HG02970 (cell line): ENCODE measurements around the gene EHHADH.

Source experiments
- ATAC-seq: cut with Tn5 transposase; IDR thresholded peaks from one replicate; pipeline ENCODE4 v1.9.1; 2021; ENCODE audit warnings: mild to moderate bottlenecking, moderate library complexity, moderate number of reproducible peaks; ENCODE audit not compliant: unreplicated experiment, low FRiP score

The EHHADH gene

DNA sequence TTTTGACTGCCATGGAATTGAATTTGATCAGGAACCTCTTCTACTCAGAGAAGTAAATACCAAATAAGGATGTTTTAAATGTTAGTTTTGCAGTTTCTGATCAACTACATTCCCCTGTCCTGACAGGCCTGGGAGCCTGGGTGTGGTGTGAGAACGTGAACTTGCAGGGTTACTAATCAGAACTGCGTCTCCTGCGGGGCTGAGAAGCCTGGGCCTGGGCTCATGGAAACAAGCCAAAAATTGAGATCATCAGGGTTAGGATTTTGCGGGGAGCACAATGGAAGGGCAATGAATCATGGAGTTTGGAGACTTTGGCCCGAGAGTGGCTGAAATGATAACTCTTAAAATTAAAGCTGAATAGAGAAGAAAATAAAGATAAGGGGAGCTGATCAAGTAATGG, 53.2 kb downstream of the EHHADH start:
- ATAC-seq = no peak

DNA sequence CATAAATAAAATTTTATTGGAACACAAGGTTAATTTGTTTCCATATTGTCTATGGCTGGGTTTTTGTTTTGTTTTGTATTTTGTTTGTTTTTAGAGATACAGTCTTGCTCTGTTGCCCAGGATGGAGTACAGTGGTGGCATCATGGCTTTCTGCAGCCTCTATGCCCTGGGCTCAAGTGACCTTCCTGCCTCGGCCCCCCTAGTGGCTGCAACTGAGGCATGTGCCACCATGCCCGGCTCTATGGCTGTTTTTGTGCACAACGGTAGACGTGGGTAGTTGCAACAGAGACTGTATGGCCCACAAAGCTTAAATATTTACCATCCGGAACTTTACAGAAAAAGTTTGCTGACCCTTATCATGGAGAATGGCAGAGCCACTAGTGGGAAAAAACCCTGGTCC, 54.2 kb downstream of the EHHADH start:
- ATAC-seq = no peak

- no peak for ATAC-seq
Observed at GRCh38 chr3:185199206-185199605, 54.6 kb downstream of the EHHADH start.

GRCh38 chr3:185197068-185197467, 56.8 kb downstream of the EHHADH start:
- ATAC-seq = no peak

- no peak for ATAC-seq
Observed at GRCh38 chr3:185195652-185196051, 58.2 kb downstream of the EHHADH start.

GRCh38 chr3:185188816-185189215, 65.0 kb downstream of the EHHADH start:
- no peak for ATAC-seq

- no peak for ATAC-seq
Observed at GRCh38 chr3:185187391-185187790, 66.5 kb downstream of the EHHADH start.

- no peak for ATAC-seq
Observed at GRCh38 chr3:185176750-185177359, 77.0 kb downstream of the EHHADH start.

- ATAC-seq = no peak
Observed at GRCh38 chr3:185175370-185175987, 78.4 kb downstream of the EHHADH start.

DNA sequence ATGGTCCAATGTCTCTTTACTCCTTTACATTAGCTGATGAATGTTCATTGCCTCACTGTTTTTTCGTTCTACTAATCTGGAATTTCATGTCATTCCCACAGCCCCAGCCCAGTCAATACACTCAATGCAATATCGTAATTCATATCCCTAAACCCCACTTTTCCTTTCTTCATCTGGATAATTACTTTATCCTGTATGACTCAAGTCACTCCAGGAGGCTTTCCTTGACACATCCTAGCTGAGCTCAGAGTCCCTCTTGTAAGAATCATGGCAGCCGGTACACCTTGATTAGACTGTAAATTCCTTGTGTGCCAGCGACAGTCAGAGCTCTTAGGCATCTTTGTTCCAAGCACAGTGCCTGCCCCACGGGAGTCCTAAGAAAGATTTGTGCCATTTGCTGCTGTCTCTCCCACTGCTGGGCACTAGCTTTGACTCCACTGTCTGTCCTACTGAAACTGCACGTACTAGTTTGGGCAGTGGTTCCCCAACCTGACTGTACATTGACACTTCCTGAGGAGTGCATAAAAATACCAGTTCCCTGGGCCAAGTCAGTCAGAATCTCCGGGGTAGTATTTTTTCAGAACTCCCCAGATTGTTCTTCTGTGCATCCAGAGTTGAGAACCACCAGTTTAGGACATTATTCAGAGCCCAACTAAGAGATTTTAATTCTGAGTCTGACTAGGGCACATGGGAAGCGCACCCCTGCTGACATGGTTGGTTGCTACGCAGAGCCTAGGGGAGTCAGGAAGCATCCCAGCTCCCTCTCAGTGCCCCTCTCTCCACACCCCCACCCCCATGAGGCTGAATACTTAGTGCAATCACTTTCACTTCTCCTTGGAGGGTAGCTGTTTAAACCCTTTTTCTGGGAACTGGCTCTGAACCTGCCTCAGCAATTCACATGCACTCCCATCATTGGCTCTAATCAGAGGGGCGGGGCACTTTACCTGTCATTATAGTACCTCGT, 81.5 kb downstream of the EHHADH start:
- ATAC-seq = no peak

GRCh38 chr3:185164428-185165217, 89.2 kb downstream of the EHHADH start:
- ATAC-seq = no peak

GRCh38 chr3:185162634-185163033, 91.2 kb downstream of the EHHADH start:
- no peak for ATAC-seq

DNA sequence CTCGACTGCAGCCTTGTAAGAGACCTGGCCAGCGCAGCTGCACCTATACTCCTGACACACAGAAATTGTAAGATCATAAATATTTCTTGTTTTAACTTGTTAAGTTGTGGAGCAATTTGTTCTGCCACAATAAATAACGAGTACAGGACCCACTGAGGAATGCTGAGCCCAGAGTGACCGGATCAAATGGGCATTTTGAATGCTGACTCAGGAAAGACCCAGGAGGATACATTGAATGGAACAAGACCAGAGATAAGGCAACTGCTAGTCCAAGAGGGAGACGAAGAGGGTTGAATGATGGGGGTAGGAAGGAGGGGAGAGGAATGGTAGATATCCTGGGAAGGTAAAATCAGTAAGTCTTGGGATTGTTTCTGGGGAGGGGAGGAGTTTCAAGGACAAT, 92.1 kb downstream of the EHHADH start:
- no peak for ATAC-seq

GRCh38 chr3:185157347-185157746, 96.5 kb downstream of the EHHADH start:
- ATAC-seq = no peak

GRCh38 chr3:185155678-185156077, 98.2 kb downstream of the EHHADH start:
- ATAC-seq = no peak

GRCh38 chr3:185153861-185154629, 99.8 kb downstream of the EHHADH start:
- ATAC-seq = no peak

GRCh38 chr3:185153171-185153771, 100.6 kb downstream of the EHHADH start:
- ATAC-seq = no peak

DNA sequence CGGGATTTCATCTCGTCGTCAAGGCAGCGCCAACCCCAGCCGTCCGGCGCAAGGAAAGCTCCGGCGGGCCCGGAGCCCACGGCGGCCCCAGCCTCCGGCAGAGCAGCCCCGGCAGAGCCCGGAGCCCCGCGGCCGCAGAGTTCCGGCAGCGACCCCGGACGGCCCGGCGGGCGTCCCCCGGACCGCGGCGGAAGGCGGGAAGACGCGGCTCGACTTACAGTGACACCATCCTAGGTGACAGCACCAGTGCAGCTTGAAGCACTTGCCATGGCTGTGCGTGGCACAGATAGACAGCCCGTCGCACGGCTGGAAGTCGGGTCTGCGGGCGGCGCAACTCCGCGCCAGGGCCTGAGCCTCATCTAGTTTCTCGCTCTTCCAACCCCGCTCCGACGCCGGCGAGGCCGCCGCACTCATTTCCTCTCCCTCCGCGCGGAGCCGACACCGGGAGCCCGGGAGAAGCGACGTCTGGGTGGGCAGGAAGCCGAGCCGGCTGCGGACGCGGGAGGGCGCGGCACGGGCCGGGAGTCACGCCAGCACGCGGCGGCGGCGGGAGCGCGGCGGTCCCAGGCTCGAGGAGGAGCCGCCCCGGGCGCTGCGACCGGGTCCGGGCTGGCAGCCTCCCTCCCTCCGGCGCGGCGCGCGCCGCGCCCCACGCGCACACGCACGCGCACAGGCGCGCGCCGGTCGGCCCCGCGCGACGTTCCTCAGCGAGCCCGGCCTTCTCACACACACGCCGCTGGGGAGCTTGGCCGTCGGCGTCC, 101.3 kb downstream of the EHHADH start, which contains the start of gene C3orf70:
TSS of gene C3orf70 (minus strand) at position 651 of the 761 bp plus-strand sequence. CDS start at position 414, 237 bp downstream.
- ATAC-seq = no peak
